T47D (cell line): ENCODE results near the gene PMPCB.
"Not testable (repeated sequence)": the region's sequence is repeated elsewhere in the genome, so short reads cannot be mapped to it uniquely, and the experiment has no call there.

Experiments used
- DNase-seq, 2 experiments: peaks; one replicate each; pipeline versions ENCODE4 v3.0.0 to v3.0.0-alpha.2; 2011 to 2012; ENCODE audit warnings: low read depth in 1 of 2, low spot score in 1 of 2
- JUND ChIP-seq: IDR thresholded peaks from 2 replicates; pipeline ENCODE4 v1.6.1; 2012; ENCODE audit warnings: low read depth
- in situ Hi-C: cut with HindIII; loops from 2 replicates; pipeline ENCODE4 v1.10.0; 2016; ENCODE audit warnings: low sequenced_read_pairs, low pct_unique_long_range_greater_than_20kb

The PMPCB gene, protein sequence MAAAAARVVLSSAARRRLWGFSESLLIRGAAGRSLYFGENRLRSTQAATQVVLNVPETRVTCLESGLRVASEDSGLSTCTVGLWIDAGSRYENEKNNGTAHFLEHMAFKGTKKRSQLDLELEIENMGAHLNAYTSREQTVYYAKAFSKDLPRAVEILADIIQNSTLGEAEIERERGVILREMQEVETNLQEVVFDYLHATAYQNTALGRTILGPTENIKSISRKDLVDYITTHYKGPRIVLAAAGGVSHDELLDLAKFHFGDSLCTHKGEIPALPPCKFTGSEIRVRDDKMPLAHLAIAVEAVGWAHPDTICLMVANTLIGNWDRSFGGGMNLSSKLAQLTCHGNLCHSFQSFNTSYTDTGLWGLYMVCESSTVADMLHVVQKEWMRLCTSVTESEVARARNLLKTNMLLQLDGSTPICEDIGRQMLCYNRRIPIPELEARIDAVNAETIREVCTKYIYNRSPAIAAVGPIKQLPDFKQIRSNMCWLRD

DNA sequence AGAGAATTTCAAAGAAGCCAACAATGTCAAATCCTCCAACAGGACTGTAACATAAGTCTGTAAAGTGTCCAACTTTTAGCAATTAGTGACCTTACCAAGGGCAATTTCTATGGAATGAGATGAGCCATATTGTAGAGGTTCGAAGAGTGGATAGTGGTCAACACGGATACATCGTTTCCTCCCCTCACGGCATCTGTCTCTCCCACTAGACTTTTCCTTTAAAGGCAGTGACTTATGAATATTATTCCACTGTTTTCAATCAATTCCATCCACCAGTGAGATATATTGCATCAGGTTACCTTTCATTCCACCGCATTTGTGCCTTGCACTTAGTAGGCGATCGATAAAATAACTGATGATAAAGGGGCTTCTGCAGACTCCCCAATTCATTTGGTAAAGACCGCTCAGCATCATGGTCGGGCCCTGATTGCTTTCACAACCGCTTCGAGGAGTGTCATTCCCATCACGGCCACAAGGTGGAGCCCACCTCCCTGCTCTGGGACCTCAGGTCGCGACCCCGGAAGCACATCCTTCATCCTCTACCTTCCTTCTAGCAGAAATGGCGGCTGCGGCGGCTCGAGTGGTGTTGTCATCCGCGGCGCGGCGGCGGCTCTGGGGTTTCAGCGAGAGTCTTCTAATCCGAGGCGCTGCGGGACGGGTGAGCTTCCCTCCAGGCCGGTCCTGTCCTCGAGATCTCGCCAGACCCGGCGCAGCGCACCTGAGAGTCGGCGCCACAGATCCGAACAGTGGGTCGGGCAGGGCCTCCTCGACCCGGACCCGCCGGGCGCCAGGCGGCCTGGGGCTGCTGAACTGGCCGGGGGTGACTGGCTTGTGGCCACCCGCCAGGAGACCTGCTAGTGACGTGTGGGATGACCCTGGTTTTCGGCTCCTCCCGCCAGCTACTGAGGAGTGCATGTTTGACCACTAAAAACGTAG, at the start of gene PMPCB:
TSS of gene PMPCB (plus strand) at position 535 of the 936 bp plus-strand sequence. CDS start at position 560, 25 bp downstream.
- DNase-seq, result peak; percentile 65 to 89
- in situ Hi-C loops, result no loop called here
- no peak for TF ChIP-seq JUND

DNA sequence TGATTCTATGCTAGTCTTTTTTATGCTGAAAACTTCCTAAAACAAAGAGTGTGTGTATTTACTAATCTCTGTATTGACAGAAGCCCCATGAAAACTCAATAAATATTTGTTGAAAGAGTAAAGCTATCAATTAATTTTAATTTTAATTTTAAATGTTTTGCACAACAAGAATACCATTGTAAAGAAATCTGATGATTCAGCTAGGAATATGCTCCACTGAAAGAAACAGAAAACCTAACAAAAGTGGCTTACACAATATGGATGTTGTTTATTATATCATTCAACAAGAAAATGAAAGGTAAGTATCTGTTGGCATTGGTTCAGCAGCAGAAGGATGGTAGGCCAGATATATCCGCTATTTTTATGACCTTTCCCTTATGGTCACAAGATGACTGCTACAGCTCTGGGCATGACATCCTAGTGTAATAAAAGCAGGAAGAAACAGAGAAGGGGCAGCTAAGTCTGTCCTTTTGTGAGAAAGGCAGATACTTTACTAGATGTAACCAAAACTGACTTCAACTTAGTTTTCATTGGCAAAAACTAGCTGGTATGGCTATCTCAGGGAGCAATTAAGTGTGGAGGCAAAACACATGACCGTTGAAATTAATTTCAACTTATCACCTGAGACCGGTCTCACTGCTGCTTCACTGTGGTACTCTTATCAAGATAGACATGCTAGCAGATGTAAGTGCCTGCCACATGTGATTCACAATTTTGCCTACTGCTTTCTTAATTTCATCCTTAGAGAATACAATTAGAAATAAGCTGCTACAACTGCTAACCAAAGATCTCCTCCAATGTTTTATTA, 43.3 kb upstream of the PMPCB start:
- DNase-seq, in situ Hi-C loops: not testable (repeated sequence)

DNA sequence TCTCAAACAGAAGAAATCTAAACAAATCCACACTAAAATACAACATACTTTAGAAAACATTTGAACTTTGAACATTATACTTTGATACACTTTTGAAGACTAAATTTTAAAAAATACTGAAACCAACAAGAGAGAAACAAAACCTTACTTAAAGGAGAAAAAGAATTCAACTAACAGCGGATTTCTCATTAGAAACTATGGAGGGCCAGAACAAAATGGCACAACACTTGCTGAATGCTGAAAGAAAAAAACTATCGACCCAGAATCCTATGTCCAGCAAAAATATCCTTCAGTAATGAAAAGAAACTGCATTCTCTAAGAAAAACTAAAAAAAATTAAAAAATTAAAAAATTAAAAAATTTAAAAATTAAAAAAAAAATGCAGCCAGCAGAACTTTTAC, 33.2 kb upstream of the PMPCB start:
- DNase-seq, in situ Hi-C loops: not testable (repeated sequence)

DNA sequence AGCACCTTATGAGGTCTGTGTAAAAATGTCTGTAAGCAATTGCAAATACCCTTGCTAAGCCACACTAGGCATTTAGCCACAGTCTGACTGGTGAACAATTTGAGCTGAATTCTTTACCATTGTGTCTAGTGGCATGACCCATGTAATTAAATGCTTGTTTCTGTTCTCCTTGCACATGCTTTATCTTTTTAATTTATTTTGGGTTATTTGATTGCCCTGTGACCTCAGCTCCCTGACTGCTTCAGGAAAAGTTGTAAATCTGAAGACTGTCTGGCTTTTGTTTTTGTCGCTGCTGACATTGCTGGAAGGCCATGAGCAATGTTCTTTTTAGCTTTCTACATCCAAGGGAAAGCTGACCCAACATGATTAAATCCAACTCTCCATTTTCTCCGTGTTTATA, 31.0 kb upstream of the PMPCB start:
- in situ Hi-C loops, DNase-seq: not testable (repeated sequence)

DNA sequence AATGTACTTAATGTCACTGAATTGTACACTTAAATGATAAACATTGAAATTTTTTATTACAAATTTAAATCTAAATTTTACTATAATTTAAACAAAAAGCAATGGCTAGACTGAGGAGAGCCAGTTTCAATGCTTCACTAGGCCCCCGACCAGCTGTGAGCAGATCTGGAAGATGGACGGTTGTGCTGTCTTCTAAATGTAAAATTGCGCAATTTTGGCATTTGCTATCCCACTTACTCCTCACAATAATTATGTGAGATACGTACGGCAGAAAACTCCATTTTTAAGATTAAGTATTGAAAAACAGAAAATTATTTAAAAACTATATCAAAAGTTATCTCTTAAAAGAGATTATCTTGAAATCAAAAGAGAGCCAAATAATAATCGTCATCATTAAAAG, 23.9 kb upstream of the PMPCB start:
- in situ Hi-C loops, DNase-seq: not testable (repeated sequence)

DNA sequence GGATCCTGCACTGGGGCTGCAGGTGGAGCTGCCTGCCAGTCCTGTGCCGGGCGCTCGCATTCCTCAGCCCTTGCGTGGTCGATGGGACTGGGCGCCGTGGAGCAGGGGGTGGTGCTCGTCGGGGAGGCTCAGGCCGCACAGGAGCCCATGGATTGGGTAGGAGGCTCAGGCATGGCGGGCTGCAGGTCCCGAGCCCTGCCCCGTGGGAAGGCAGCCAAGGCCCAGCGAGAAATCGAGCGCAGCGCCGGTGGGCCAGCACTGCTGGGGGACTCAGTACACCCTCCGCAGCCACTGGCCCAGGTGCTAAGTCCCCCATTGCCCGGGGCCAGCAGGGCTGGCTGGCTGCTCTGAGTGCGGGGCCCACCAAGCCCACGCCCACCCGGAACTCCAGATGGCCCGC, 22.4 kb upstream of the PMPCB start:
- in situ Hi-C loops, DNase-seq: not testable (repeated sequence)

DNA sequence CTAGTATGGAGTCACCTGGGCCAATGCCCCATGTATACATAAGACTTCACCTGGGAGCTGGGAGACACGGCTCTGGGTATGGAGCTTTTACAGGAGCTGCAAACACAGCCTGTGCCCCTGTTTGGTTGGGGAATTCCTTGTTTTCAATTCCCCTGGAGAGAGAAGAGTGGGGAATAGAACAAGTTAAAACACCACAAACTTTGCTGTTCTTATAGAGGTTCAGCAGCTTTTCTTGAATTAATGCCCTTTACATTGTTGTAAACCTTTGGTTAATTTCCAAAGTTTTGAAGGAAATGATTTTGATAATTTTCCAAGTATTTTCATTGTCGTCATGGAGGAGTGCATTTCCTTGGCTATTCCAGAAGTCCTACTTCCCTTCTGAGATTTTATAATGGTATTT, 19.0 kb upstream of the PMPCB start:
- DNase-seq, in situ Hi-C loops: not testable (repeated sequence)

DNA sequence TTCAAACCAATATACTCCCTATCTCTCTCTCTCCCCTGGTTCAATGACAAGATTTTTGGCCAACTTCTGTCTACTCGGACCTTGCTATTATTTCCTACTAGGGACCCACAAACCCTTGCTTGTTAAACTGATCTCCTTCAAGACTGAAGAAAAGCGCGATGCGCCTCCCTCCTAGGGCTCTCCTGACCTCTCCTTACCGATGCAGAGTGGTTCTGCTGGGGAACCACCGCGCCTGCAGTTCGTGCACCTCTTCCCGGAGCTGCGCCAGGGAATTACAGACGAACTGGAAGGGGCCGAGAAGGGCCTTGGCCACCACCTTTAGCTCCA, 17.6 kb upstream of the PMPCB start:
- in situ Hi-C loops, result not testable (repeated sequence)
- peak in 1 of 2 experiments; percentile 2 for DNase-seq

DNA sequence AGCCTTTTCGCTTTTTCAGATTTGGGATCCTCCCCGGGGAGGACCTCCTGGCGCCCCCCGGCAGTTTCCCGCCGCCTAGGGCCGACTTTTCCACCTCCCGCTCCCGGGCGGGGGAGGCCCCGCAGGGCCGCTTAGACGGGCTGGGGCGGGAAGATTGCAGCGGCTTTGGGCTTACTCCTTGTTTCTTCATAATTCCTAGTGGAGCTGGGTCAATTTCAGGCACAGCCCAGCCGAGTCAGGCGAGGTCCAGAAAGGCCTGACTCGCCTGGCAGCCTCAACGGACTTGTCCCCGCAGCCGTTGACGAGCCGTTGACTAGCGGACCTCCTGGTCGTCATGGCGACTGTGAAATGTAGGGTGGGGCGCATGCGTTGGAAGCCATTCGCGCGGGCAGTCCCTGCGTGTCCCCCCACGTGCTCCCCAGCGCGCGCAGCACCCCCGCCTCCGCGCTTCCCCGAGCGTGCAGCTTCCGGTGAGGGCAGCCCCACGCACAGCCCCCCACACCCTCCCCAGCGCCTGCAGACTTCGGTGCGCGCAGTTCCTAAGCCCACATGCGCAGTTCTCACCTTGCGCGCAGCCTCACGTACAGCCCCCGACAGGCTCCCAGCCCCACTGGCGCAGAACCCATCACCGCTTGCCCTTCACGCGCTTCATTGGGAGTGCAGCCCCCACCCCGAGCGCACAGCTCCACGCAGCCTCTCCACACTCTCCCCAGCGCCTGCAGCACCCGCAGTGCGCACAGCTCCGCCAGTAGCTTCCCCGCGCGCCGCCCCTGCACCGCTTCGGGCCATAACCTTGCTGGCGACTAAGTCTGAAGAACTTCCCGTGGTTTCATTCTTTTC, 17.1 kb upstream of the PMPCB start:
- in situ Hi-C loops, result not testable (repeated sequence)
- DNase-seq, result peak in 1 of 2 experiments; percentile 56

DNA sequence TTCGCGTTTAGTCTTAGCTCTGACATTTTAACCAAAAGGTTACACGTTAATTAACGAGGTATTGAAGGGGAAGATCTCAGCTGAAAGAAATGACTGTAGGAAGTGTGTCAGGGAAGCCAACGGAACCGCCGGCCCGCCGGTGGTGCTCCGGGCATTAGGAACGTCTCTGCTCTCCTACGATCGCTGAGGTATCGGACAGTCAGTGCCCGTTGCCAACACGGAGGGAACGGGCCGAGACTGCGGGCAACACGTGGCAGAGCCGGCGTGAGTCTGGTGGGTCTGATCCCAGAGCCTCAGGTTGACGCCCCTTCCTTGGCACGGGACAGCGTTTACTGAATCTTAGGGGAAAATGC, 16.5 kb upstream of the PMPCB start:
- DNase-seq, in situ Hi-C loops: not testable (repeated sequence)

DNA sequence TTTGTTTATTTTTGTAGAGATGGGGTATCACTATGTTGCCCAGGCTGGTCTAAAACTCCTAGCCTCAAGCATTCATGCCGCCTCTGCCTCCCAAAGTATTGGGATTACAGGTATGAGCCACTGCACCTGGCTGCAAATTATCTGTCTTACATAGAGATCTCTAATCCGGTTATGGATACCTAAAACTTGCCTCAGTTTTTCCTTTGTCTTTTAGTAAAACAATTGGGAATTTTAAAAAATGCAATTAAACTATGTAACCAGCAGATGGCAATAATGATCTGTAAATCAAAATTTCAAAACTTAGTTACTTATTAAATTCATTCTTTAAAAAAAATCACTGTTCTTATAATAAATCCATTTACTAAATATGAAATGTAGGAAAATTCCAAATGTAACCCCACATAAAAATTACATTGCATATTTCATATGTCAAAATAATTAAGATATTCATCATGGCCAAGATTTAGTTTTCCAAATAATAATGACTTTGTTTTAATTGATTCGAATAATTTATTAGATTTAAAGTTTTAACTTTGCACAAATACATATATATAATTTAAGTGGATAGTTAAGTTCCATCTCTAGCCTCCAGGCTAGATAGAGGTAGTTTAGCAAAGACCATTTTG, 14.3 kb upstream of the PMPCB start:
- in situ Hi-C loops, DNase-seq: not testable (repeated sequence)

DNA sequence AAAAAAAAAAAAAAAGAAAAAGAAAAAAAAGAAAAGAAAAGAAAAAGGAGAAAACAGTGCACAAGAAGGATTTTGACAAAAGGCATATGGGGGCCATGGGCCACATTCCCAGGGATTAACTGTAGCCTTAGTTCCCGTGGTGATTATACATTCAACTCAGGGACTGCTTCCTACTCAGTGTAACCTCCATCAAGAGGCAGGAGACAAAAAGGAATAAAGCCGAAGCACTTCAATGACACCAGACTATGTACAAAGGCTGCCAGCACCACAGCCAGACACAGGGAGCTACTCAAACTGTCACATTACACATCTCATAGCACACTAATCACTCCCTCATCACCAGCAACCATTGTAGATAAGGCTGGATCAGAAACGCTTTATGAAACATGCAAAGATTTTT, 5.1 kb upstream of the PMPCB start:
- TF ChIP-seq JUND, result no peak
- DNase-seq, result no peak
- in situ Hi-C loops, result no loop called here
